ENCODE results near the gene BDKRB2.

The BDKRB2 gene

GRCh38 chr14:96267916-96268315, 63.3 kb downstream of the BDKRB2 start:
- in situ Hi-C loops (cut with MboI; ENCODE audit: low sequenced_read_pairs), result no loop called here

GRCh38 chr14:96268431-96269358, 64.1 kb downstream of the BDKRB2 start:
- in situ Hi-C loops (cut with MboI; ENCODE audit: low sequenced_read_pairs), result no loop called here

- in situ Hi-C loops (cut with MboI; ENCODE audit: low sequenced_read_pairs), result no loop called here
Measured at GRCh38 chr14:96269359-96269710, 64.7 kb downstream of the BDKRB2 start.

- in situ Hi-C loops (cut with MboI; ENCODE audit: low sequenced_read_pairs), result no loop called here
Measured at GRCh38 chr14:96270565-96271420, 66.2 kb downstream of the BDKRB2 start.

GRCh38 chr14:96271421-96271762, 66.8 kb downstream of the BDKRB2 start:
- in situ Hi-C loops (cut with MboI; ENCODE audit: low sequenced_read_pairs), result no loop called here

DNA sequence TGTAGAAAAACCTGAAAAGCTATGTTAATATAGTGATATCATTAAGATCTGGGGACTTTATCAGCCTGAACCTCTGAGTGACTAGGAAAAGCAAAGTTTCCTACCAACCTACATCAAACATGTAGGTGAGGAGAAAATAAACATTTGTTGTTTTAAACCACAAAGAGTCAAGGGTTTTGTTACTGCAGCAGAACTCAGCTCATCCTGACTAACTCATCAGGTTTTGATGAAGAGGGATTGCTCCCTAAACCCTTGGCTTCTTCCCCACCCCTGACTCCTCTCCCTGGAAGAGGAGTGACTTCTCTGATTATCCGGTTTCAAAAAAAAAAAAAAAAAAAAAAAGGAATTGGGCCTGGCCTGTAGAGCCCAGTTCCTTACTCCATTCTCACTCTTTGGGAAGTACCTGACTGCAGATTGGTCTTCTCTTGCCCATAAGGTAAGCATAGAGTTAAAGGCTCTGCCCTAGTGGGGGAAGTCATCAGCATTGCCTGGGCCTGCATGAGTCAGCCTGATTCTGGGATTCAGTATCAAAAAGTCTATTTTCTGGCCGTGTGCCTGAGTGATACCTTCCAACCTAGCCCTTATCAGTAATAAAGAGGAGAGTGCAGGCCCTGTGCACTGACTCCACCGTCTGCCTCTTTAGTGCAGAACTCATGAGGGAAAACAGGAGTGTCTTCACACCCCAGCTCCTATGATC, 68.3 kb downstream of the BDKRB2 start:
- in situ Hi-C loops (cut with MboI; ENCODE audit: low sequenced_read_pairs), result no loop called here

GRCh38 chr14:96273629-96274028, 69.0 kb downstream of the BDKRB2 start:
- in situ Hi-C loops (cut with MboI; ENCODE audit: low sequenced_read_pairs), result no loop called here

- in situ Hi-C loops (cut with MboI; ENCODE audit: low sequenced_read_pairs), result no loop called here
Measured at GRCh38 chr14:96274122-96274521, 69.5 kb downstream of the BDKRB2 start.

DNA sequence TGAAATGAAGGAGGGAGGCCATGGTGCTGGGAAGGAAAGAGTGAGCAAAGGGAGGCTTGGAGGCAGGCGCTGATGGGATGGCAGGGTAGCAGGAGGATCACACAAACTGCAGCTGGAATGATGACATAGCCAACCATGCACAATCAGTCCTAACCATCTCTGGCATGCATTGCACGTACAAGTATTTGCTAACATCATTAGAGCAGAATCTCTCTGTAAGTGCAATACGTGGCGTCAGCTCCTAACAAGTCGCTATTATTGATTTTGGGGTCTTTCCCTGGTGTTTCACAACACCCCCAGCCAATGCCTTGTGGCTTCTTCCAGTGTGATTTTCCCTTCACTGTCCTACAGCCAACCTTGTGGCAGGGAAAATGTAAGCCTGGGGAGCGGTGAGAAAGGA, 69.9 kb downstream of the BDKRB2 start:
- in situ Hi-C loops (cut with MboI; ENCODE audit: low sequenced_read_pairs), result no loop called here

GRCh38 chr14:96275177-96276112, 70.8 kb downstream of the BDKRB2 start:
- in situ Hi-C loops (cut with MboI; ENCODE audit: low sequenced_read_pairs), result no loop called here

DNA sequence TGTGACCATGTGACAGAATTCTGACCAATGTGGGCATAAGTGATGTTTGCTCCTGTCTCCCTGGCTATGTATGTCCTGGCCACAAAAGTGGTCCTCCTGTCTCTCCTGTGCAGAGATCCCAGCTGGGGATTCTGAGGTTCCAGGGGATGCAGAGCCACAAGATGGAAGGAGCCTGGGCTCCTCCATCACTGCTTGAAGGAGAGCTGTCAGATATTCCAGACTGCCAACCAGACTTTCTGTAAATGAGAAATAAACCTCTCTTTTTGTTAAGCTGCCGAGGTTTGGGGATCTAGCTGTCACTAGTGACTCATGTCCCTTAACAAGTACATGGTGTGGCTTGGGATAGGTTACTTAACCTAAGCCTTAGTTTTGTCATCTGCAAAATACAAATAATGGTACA, 73.3 kb downstream of the BDKRB2 start:
- in situ Hi-C loops (cut with MboI; ENCODE audit: low sequenced_read_pairs), result no loop called here

DNA sequence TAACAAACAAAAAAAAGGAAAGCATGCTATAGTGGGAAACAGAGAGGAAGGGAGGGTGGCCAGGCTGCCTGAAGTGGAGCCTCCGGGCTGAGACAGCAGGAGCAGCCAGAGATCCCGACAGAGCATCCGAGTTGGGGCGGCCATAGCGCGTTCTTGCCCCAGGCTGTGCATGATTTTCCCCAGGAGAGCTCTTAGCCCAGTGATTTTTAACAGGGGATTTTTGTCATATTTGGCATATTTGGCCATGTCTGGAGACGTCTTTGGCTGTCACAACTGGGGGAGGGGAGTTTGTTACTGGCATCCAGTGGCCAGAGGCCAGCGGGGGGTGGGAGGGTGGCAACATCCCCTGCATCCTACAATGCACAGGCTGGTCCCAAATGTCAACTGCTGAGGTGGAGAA, 74.9 kb downstream of the BDKRB2 start:
- in situ Hi-C loops (cut with MboI; ENCODE audit: low sequenced_read_pairs), result no loop called here

DNA sequence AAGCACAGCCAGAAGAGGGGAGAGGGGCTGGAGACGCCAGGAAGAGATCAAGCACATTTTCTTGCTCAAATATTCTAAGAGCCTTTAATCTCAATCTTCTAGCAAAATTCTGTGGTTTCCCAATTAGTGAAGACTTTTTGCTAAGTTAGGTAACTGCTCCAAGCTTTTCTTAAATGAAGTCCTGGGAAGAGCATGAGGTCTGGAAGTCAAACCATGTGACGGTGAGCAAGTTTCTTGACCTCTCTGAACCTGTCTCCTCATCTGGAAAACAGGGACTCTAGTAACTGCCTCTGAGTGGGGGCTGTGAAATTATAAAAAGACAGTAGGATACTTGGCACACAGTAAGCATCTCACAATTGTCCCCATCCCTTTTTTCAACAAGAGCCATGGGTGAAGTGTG, 75.5 kb downstream of the BDKRB2 start:
- in situ Hi-C loops (cut with MboI; ENCODE audit: low sequenced_read_pairs), result no loop called here

DNA sequence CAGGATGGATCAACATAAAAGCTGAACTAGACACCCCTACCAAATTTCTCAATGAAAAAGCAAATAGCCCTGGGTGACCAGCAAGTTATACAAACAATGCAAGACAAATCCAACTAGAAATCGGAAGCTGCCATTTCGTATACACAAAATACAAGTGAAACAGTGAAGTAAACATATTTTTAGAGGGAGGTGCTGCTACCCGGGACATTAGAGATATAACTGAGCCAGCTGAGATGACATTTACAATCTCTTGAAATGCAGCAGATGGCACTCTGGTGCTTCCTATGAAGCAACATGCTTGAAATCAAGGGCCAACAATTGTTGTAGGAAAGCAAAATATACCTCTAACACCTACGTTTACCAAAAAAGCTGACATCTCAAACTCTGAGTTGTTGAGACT, 76.8 kb downstream of the BDKRB2 start:
- in situ Hi-C loops (cut with MboI; ENCODE audit: low sequenced_read_pairs), result no loop called here

- in situ Hi-C loops (cut with MboI; ENCODE audit: low sequenced_read_pairs), result no loop called here
Measured at GRCh38 chr14:96284008-96284407, 79.4 kb downstream of the BDKRB2 start.

DNA sequence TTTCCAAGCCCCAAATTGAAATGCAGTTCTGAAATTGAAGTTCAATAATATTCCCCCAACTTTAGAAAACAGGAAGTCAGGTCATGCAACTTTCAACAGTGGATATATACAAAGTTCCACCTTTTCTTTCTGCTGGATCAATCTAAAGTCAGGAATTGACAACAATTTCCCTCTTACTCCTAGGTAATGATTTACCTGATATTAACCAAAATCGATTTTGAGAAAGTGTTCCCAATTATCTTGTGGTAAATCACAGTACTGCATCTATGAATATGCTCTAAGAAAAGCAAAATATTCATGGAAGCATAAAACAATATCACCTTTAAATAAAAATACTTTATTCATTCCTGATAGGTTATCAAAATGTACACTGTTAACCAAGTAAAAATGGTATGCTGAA, 79.8 kb downstream of the BDKRB2 start:
- in situ Hi-C loops (cut with MboI; ENCODE audit: low sequenced_read_pairs), result no loop called here

DNA sequence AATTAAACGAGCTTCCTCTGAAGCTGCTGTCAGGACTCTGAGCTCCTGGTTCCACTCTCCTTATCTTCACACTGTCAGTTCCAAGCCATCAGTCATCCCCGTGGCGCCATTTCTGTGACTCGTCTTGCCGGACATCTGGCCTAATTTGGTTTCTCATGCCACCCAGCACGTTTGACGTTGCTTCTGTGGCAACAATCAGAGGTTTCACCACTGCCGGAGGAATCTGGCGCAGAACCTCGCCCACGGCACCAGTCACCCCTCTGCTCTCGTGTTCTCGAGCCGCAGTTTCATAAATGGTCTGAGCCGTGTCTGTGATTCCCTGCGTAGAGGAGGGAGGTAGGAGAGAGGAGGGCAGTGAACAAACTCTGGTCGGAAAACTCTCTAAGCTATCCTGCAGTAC, 81.0 kb downstream of the BDKRB2 start:
- in situ Hi-C loops (cut with MboI; ENCODE audit: low sequenced_read_pairs), result no loop called here

GRCh38 chr14:96286251-96286650, 81.6 kb downstream of the BDKRB2 start:
- in situ Hi-C loops (cut with MboI; ENCODE audit: low sequenced_read_pairs), result no loop called here

DNA sequence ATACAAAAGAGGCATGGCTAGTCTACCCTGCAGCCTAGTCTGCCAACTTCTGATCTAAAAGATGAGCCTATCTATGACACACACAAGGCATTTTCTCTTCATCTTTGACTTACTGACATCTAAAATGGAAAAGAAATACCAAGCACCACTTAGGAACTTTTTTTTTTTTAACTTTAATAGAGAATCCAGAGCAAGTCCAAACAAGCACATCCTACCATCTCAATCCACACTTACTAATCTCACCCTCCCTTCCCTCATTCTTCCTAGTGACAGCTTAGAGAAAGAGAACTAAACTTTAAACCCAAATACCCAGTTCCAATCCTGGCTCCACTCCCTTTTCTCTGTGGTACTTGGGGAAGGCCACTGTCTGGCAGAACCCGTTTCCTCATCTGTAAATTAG, 83.2 kb downstream of the BDKRB2 start:
- in situ Hi-C loops (cut with MboI; ENCODE audit: low sequenced_read_pairs), result no loop called here

Measured in HL-60/S4 treated with phorbol 12-myristate 13-acetate at 8.2 ng/mL for 4 days and 3 days (cell line).